Activated CD8-positive, alpha-beta T cell treated with anti-CD3 and anti-CD28 coated beads, Interleukin-2, amount 10 ng/mL, durations not matched to agents 7 days and 5 days (primary cell): Measurements from ENCODE around the gene SERPINA4. TPM values are rescaled to one million over a fixed set of nuclear protein-coding genes. Genes with fewer than 3 reads are reported as not detected.

Experiments used
- ATAC-seq: fragments of 150-1000 bp; cut with Tn5 transposase; one replicate; pipeline ENCODE4 v1.10.0; 2021; ENCODE audit warnings: moderate library complexity
- CTCF ChIA-PET: fragments of 350-600 bp; sonication (Branson Sonifier 250); formaldehyde crosslinking; loops from one replicate; lab custom pipeline; 2021; ENCODE audit warnings: antibody characterized with exemption; lab: Charles Lee
- POLR2A ChIA-PET: fragments of 350-600 bp; sonication (Branson Sonifier 250); formaldehyde crosslinking; loops from one replicate; lab custom pipeline; 2021; ENCODE audit warnings: antibody characterized with exemption; lab: Charles Lee
- DNase-seq: peaks from one replicate; pipeline ENCODE4 v3.0.0-alpha.2; 2020
- H3K27ac Mint-ChIP-seq: one replicate; pipeline ENCODE4 v1.8.0; 2021; ENCODE audit warnings: mild to moderate bottlenecking, mixed read lengths
- H3K27me3 Mint-ChIP-seq: one replicate; pipeline ENCODE4 v1.8.0; 2021; ENCODE audit warnings: low read depth, mixed read lengths
- H3K36me3 Mint-ChIP-seq: one replicate; pipeline ENCODE4 v1.8.0; 2021; ENCODE audit warnings: low read depth, mixed read lengths
- H3K4me1 Mint-ChIP-seq: one replicate; pipeline ENCODE4 v1.8.0; 2021; ENCODE audit warnings: low read depth, mixed read lengths
- H3K4me3 Mint-ChIP-seq: one replicate; pipeline ENCODE4 v1.8.0; 2021; ENCODE audit warnings: mild to moderate bottlenecking, mixed read lengths
- H3K9me3 Mint-ChIP-seq: one replicate; pipeline ENCODE4 v1.8.0; 2022; ENCODE audit warnings: mixed read lengths; ENCODE audit not compliant: insufficient read depth
- total RNA-seq, 2 experiments: library from RNA; stranded (reverse); gene quantifications; one replicate each; pipeline ENCODE4 v1.2.3, GENCODE V29; 2021

Gene SERPINA4
- total RNA-seq, 2 experiments from 2014 or later = not detected

- H3K27me3 Mint-ChIP-seq = no peaks in the 10 kb centered on the region
- no peaks in the 10 kb centered on the region for H3K36me3 Mint-ChIP-seq
- peaks cover 12% of the 10 kb centered on the region for H3K9me3 Mint-ChIP-seq
- no peak overlapping the region for H3K4me3 Mint-ChIP-seq
- DNase-seq = no peak
- no peak overlapping the region for H3K27ac Mint-ChIP-seq
- ATAC-seq = no peak
- ChIA-PET CTCF (no interaction called here), POLR2A (no interaction called here)
- no peaks in the 10 kb centered on the region for H3K4me1 Mint-ChIP-seq
Observed at GRCh38 chr14:94615254-94615653, 54.0 kb downstream of the SERPINA4 start.

- no peaks in the 10 kb centered on the region for H3K36me3 Mint-ChIP-seq
- no peak overlapping the region for H3K4me3 Mint-ChIP-seq
- no peaks in the 10 kb centered on the region for H3K4me1 Mint-ChIP-seq
- POLR2A ChIA-PET = no interaction called here
- no peak overlapping the region for H3K27ac Mint-ChIP-seq
- peaks cover 12% of the 10 kb centered on the region for H3K9me3 Mint-ChIP-seq
- DNase-seq = no peak
- ATAC-seq = no peak
- CTCF ChIA-PET = no interaction called here
- no peaks in the 10 kb centered on the region for H3K27me3 Mint-ChIP-seq
Observed at GRCh38 chr14:94615823-94616570, 54.8 kb downstream of the SERPINA4 start.

GRCh38 chr14:94617366-94617941 lies 56.2 kb downstream of the SERPINA4 start:
- no peak overlapping the region for H3K4me3 Mint-ChIP-seq
- ChIA-PET CTCF (no interaction called here), POLR2A (no interaction called here)
- DNase-seq (no peak), ATAC-seq (no peak)
- no peaks in the 10 kb centered on the region for H3K36me3 Mint-ChIP-seq
- no peaks in the 10 kb centered on the region for H3K4me1 Mint-ChIP-seq
- H3K27ac Mint-ChIP-seq = no peak overlapping the region
- H3K9me3 Mint-ChIP-seq = peaks cover 12% of the 10 kb centered on the region
- no peaks in the 10 kb centered on the region for H3K27me3 Mint-ChIP-seq

GRCh38 chr14:94617988-94618822 lies 57.0 kb downstream of the SERPINA4 start:
- Mint-ChIP-seq H3K36me3 (no peaks in the 10 kb centered on the region), H3K27me3 (no peaks in the 10 kb centered on the region), H3K4me3 (no peak overlapping the region), H3K4me1 (no peaks in the 10 kb centered on the region), H3K27ac (no peak overlapping the region), H3K9me3 (peaks cover 12% of the 10 kb centered on the region)
- DNase-seq (no peak), ATAC-seq (no peak)
- ChIA-PET POLR2A (no interaction called here), CTCF (no interaction called here)

- H3K27me3 Mint-ChIP-seq = no peaks in the 10 kb centered on the region
- ChIA-PET POLR2A (no interaction called here), CTCF (no interaction called here)
- no peaks in the 10 kb centered on the region for H3K36me3 Mint-ChIP-seq
- no peak for DNase-seq
- H3K9me3 Mint-ChIP-seq = peaks cover 12% of the 10 kb centered on the region
- H3K4me1 Mint-ChIP-seq = no peaks in the 10 kb centered on the region
- H3K27ac Mint-ChIP-seq = no peak overlapping the region
- ATAC-seq = no peak
- H3K4me3 Mint-ChIP-seq = no peak overlapping the region
Observed at GRCh38 chr14:94619297-94619696, 58.1 kb downstream of the SERPINA4 start.

Other genes starting within 250 kb of the SERPINA4 start
- gene SERPINA6, start 238.1 kb upstream of the SERPINA4 start, total RNA-seq = not detected
- gene SERPINA2, start 194.7 kb upstream of the SERPINA4 start, total RNA-seq = not detected
- gene SERPINA1, start 172.8 kb upstream of the SERPINA4 start, total RNA-seq = not detected
- gene SERPINA11, start 108.6 kb upstream of the SERPINA4 start, total RNA-seq = not detected
- gene SERPINA9, start 85.2 kb upstream of the SERPINA4 start, total RNA-seq = not detected
- gene SERPINA12, start 52.0 kb upstream of the SERPINA4 start, total RNA-seq = not detected
- not detected for gene SERPINA5, start 20.0 kb downstream of the SERPINA4 start, total RNA-seq
- gene SERPINA3, start 50.9 kb downstream of the SERPINA4 start, total RNA-seq = not detected
- gene GSC, start 208.7 kb downstream of the SERPINA4 start, total RNA-seq = not detected